ENCODE data around the gene CCDC186. TPM values are rescaled to one million over a fixed set of nuclear protein-coding genes. Genes with fewer than 3 reads are reported as not detected.

Gene CCDC186
- total RNA-seq, 1 experiment from 2014 or later = 9.8 TPM

- no peak for DNase-seq (ENCODE audit: low spot score)
These were observed 102.8 kb downstream of the CCDC186 start for GRCh38 chr10:114071178-114071577.

Small RNA genes within 50 kb of the gene (small RNA-seq; reads per million reads assigned to genes)
- not detected for gene RF02277
- not detected for gene RNU6-709P

Other genes with a start within 250 kb of the CCDC186 start
- 1.3 and 1.4 TPM in 2 replicates for gene ADRB1, start 130.3 kb downstream of the CCDC186 start, total RNA-seq (2014; rRNA removed; shearing (Covaris generic))
- gene TDRD1, start 5.2 kb upstream of the CCDC186 start, total RNA-seq (2014; rRNA removed; shearing (Covaris generic)) = not detected in 2 replicates
- gene VWA2, start 65.1 kb upstream of the CCDC186 start, total RNA-seq (2014; rRNA removed; shearing (Covaris generic)) = 30.2 and 31.6 TPM in 2 replicates
- 13.9 and 18.1 TPM in 2 replicates for gene AFAP1L2, start 230.3 kb upstream of the CCDC186 start, total RNA-seq (2014; rRNA removed; shearing (Covaris generic))

All from HT-29 (cell line).